Mesodermal cell (in vitro differentiated cells): ENCODE data around the gene ZIC3. TPM values are rescaled to one million over a fixed set of nuclear protein-coding genes. Genes with fewer than 3 reads are reported as not detected.
A peak's percentile ranks its signal among the peaks of the same experiment; 100 is the strongest.
"Not testable (repeated sequence)": the region's sequence is repeated elsewhere in the genome, so short reads cannot be mapped to it uniquely, and the experiment has no call there.

Source experiments
- H3K27ac ChIP-seq: 2 replicates; pipeline ENCODE4 v1.7.0; 2013; ENCODE audit warnings: mild to moderate bottlenecking, low read depth, low read length, moderate library complexity; ENCODE audit not compliant: severe bottlenecking
- H3K36me3 ChIP-seq: 2 replicates; pipeline ENCODE4 v1.7.1; 2013; ENCODE audit warnings: mild to moderate bottlenecking, low read length, moderate library complexity; ENCODE audit not compliant: control insufficient read depth, insufficient read depth
- H3K4me1 ChIP-seq: one replicate; pipeline ENCODE4 v1.7.1; 2013; ENCODE audit warnings: mild to moderate bottlenecking, low read length; ENCODE audit not compliant: insufficient read depth, control insufficient read depth, poor library complexity, severe bottlenecking
- H3K4me3 ChIP-seq: 2 replicates; pipeline ENCODE4 v1.7.0; 2013; ENCODE audit warnings: low read length, control low read depth, mild to moderate bottlenecking; ENCODE audit not compliant: insufficient read depth, poor library complexity, severe bottlenecking; ENCODE audit errors: extremely low read depth
- H3K9me3 ChIP-seq: 2 replicates; pipeline ENCODE4 v1.7.1; 2013; ENCODE audit warnings: mild to moderate bottlenecking, low read length, moderate library complexity; ENCODE audit not compliant: control insufficient read depth
- WGBS, 2 experiments: methylation state at CpG; one replicate each; pipeline ENCODE4 v1.1.5; 2013; ENCODE audit warnings: missing lambda C conversion rate in 2 of 2; ENCODE audit not compliant: insufficient coverage in 2 of 2; 5-methylcytosine and 5-hydroxymethylcytosine counted together
- polyA plus RNA-seq, 2 experiments: library from polyadenylated mRNA; stranded (reverse); fragments of 50-300 nt; gene quantifications; one replicate each; pipeline ENCODE4 v1.2.3, GENCODE V29; 2013

Gene ZIC3
- polyA plus RNA-seq (2013, experiment 1 of 2): 9.4 TPM
- 4.9 TPM for polyA plus RNA-seq (2013, experiment 2 of 2)

DNA sequence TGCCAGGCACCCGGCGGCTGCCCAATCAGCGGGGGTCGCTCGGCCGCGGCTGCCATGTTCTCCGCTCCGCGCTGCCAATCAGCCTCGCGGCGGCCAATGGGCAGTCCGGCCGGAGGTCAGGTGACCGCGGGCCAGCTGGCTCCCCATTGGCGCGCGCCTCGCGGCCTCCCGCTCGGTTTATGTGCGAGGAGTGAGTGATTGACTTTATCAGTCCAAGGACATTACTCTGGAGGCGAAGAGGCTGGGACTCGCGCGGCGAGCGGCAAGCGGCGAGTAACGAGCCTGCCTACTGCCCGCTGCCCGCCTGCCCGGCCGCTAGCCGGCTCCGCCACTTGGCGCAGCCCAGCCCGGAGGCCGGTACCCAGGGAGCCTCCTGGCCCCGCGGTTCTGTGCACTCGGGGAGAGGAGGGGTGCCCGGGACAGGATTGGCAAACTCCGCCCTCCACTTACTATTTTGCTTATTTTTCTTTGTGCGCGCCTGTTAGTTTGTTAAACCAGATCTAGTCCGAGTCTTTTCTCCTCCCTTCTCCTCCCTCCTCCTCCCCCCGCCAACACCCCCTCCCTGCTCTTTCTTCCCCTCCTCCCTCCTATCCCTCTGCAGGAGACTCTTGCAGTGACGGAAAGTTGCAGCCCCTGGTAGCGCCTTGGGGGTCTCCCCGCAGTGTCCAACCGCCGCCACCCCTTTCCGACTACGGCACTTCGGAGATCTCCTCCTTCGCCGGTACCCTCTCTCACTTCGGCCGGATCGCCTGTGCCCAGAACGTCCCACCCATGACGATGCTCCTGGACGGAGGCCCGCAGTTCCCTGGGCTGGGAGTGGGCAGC, at the start of gene ZIC3:
Gene ZIC3, plus strand, starts transcription at position 207 of the 825 bp plus-strand sequence. Its CDS starts 565 bp downstream, at position 772.
- Histone ChIP-seq H3K27ac (no peak within 1 kb of the TSS), H3K4me3 (peak within 1 kb of the TSS; percentile 47), H3K36me3 (no peaks in the 10 kb centered on the region), H3K9me3 (no peaks in the 10 kb centered on the region), H3K4me1 (peaks cover 10% of the 10 kb centered on the region)
- WGBS, 2 experiments: 0 to 1% methylated on average over 3 to 23 of the region's 69 CpGs

DNA sequence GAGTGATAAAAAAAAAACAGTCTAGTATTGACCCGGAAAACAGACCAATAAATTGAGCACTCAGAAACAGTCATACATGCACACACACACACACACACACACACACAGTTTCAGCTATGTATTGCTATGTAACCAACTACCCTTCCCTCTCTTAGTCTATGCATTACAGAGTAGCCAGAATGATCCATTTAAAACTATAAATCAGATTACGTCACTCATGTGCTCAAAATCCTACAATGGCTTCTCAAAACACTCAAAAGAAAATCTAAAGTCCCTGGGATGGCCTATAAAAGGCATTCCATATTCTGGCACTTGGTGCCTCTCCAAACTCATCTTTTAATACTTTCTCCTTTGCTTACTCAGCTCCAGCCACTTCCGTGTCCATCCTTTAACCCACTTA, 46.5 kb upstream of the ZIC3 start:
- Histone ChIP-seq H3K4me3 (no peak overlapping the region), H3K27ac (no peak overlapping the region), H3K36me3 (no peaks in the 10 kb centered on the region), H3K9me3 (no peaks in the 10 kb centered on the region), H3K4me1 (no peaks in the 10 kb centered on the region)
- WGBS, 2 experiments: 86 to 100% methylated on average over 1 to 2 of the region's 3 CpGs

DNA sequence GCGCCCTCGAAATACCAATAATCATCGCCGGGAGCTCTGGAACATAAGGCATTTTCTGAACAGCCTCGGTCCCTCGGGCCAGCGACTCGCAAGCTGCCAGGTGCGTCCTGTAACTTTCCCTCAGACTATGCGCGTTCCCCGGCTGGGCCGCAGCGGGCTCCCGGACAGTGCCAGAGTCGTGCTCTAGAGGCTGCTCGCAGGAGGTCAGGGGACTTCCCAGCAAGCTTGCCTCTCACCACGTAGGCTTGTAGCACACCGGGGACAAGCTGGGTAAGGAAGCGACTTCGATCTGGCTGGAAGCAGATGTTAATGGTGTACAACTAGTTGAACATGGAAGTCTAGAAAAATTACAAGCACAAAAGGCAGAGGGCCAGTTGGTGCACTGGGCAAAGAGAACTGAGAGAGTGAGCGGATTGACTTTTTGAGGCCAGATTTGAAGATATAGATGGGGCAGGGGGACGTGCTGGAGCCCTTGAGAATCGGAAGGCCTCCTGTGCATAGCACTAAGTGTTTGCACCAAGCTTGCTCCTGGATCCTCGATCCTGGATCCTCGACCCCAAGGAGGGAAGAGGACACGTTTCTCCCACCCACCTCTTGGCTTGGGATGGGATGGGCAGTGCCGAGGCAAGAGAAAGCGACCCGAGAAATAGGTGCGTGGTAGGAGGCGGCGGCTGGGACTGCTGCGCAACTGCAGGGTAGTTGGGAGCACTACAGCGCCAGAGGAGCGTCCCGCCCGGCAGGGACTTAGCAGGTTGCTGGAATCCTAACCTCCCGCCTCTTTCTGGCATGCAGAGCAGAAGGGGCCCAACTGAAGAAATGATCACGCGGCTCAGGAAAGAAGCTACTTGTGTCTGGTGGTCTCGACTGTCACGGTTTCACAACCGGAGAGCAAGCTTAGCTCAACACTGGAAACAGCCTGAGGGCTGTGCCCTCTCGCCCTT, 19.9 kb upstream of the ZIC3 start:
- 50 to 56% methylated on average over 8 to 26 of the region's 45 CpGs for WGBS, 2 experiments
- Histone ChIP-seq H3K9me3 (no peaks in the 10 kb centered on the region), H3K4me3 (no peak overlapping the region), H3K4me1 (no peaks in the 10 kb centered on the region), H3K36me3 (no peaks in the 10 kb centered on the region), H3K27ac (no peak overlapping the region)

DNA sequence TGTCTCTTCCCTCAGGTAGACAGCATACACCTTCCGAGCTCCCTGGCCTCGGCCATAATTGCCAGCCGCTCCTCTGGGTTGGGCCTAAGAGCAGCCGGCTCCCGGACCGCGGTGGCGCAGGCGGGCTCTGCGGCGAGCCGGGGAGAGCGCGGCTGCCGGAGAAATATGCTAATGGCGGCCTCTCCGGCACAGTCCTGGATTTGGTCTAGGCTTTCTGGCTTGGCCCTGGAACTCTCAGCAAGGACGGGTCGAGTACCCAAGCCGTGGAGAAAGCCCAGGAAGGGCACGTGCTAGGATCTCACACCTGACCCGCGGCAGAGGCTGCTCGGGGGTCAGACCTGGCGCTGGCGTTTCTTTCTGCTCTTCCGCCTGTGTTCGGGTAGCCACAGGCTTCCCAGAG, 18.6 kb upstream of the ZIC3 start:
- Histone ChIP-seq H3K36me3 (no peaks in the 10 kb centered on the region), H3K4me1 (no peaks in the 10 kb centered on the region), H3K9me3 (no peaks in the 10 kb centered on the region), H3K27ac (no peak overlapping the region), H3K4me3 (no peak overlapping the region)
- WGBS, 2 experiments: 3 to 10% methylated on average over 6 to 22 of the region's 28 CpGs

DNA sequence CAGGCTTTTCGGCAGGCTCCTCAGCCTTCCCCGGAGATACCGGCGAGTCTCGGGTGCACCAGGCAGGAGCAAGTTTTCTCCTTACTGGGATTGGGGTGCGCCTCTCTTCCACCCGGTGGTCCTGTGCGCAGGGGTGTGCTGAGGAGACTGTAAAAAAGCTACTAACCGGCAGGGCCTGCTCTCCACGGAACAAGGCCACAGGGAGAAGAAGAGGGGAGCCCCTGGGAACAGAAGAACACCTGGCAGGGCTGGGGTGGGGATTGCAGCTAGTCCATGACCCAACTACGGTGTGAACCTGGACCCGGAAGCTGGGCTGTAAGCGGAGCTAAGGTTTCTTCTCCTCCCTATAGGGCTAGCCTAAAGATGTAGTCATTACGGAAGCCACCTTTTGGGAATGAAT, 17.7 kb upstream of the ZIC3 start:
- Histone ChIP-seq H3K9me3 (no peaks in the 10 kb centered on the region), H3K36me3 (no peaks in the 10 kb centered on the region), H3K4me1 (no peaks in the 10 kb centered on the region), H3K4me3 (no peak overlapping the region), H3K27ac (no peak overlapping the region)
- 8 to 14% methylated on average over 6 to 8 of the region's 14 CpGs for WGBS, 2 experiments

DNA sequence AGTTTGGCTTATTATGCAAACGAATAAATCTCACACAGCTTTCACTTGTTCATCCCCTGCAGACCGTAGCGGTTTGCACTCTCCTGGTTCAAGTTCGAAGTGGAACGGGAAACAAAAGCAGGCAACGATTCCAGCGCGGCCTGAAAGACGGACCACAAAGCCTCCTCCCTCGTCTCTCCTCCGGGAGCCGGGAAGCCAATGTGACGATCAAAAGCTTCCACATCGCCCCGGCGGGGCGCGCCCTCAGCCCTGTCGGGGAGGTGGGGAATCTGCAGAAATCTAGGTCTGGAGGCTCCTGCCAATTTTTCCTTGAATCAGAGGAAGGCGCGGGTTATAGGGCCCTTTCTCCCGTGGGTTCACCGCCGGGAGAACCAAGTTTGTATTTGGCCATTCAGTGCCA, 16.9 kb upstream of the ZIC3 start:
- Histone ChIP-seq H3K9me3 (no peaks in the 10 kb centered on the region), H3K4me3 (no peak overlapping the region), H3K4me1 (no peaks in the 10 kb centered on the region), H3K36me3 (no peaks in the 10 kb centered on the region), H3K27ac (no peak overlapping the region)
- 0 to 8% methylated on average over 4 to 8 of the region's 24 CpGs for WGBS, 2 experiments

DNA sequence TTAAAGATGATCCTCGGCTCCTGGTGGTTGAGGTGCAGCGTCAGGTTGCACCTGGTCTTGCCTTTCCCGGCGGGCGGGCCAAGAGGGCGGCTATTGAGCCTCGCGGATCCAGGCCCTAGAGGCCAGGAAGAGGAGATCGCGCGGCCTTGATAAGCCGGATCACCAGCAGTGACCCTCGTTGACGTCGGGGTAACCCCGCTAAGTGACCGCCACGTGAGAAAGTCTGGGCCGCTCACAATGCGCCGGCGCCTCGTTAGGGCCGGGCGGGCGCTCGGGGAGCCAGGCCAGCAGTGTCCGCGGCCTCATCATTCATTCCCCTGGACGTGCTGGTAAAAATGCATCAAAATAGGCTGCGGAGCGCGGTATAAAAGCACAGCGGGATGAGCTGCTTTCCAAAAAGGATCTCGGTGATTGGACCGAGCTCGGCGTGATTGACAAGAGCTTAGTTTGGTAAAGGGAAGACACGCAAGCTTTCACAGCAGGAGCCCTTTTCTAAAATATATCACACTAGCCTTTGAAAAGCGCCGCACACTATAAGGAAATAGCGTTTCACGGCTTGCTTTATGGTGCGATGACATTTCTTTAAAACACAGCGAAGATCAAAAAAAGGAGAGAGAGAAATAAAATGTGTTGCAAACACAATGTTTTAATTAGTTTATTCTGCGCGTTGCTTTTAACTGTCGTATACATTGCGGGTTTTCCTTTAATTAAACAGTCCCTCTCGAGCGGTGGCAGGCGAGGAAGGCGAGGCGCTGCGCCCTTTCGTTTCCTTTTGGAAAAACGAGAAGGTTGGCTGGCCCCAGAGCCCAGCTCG, 15.9 kb upstream of the ZIC3 start:
- no peaks in the 10 kb centered on the region for H3K9me3 ChIP-seq
- peak overlapping the region; percentile 16 for H3K4me3 ChIP-seq
- H3K27ac ChIP-seq: peak overlapping the region; percentile 29
- WGBS, 2 experiments: 0 to 5% methylated on average over 2 to 17 of the region's 58 CpGs
- no peaks in the 10 kb centered on the region for H3K4me1 ChIP-seq
- H3K36me3 ChIP-seq: no peaks in the 10 kb centered on the region

DNA sequence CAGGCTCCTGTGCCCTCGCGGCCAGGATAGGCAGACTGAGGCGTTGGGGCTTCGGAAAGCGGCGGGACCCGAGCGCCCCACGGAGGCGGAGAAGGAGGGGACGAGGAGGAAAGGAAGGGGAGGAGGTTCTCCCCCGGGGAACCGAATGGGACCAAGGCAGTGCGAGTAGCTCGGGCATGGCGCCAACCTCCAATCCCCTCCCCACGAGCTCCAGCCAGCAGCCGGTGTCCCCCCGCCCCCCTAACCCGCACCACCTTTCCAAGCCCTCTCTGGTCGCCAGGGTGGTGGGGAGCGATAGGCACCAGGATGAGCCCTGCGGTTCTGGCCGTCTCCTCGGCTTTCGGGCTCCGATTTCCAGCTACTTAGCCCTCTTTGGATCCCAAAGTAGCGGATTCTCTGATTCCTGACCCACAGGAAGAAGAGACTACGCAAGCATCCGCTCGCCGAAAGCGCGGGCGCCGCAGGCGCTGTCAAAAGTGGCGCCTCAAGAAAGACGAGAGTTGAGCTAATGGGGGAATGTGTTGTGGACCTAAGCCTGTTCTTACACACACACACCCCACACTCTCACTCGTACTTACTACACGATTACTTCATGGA, 15.2 kb upstream of the ZIC3 start:
- Histone ChIP-seq H3K36me3 (no peaks in the 10 kb centered on the region), H3K27ac (peak overlapping the region; percentile 29), H3K9me3 (no peaks in the 10 kb centered on the region), H3K4me1 (no peaks in the 10 kb centered on the region), H3K4me3 (peak overlapping the region; percentile 16)
- 0 to 3% methylated on average over 4 to 8 of the region's 41 CpGs for WGBS, 2 experiments

DNA sequence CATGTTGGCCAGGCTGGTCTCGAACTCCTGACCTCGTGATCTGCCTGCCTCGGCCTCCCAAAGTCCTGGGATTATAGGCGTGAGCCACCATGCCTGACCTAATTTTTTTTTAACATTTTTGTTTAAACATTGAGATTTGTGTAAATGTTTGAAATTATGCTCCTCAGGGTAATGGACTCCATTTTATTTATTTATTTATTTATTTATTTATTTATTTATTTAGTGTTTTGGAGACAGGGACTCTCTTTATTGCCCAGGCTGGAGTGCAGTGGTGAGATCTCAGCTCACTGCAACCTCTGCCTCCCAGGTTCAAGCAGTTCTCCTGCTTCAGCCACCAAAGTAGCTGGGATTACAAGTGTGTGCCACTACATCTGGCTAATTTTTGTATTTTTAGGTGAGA, 13.8 kb upstream of the ZIC3 start:
- no CpG with 5 or more reads among the region's 4 CpGs for WGBS, 2 experiments
- not testable (repeated sequence) for H3K36me3 ChIP-seq, H3K27ac ChIP-seq, H3K4me3 ChIP-seq, H3K9me3 ChIP-seq, H3K4me1 ChIP-seq

DNA sequence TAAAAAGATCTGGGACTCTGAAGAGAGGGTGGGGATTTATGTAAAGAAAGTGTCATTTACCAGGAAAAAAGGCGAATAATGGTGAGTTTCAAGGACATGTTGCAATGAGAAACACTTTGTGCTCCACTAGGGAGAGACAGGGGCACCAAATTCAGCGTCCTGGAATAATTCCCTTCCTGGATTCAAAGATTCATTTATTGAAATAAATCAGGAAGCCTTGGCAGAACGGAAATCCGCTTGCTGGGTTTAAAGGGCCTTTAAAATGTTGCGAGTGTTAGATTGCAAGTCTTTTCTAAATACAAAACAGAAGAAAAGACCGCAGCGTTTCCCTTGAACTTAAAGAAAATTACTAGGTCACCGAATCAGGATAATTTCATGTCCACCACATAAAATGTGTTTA, 3.8 kb upstream of the ZIC3 start:
- H3K4me1 ChIP-seq: peaks cover 7% of the 10 kb centered on the region
- no peaks in the 10 kb centered on the region for H3K9me3 ChIP-seq
- H3K36me3 ChIP-seq: no peaks in the 10 kb centered on the region
- H3K27ac ChIP-seq: no peak overlapping the region
- H3K4me3 ChIP-seq: no peak overlapping the region
- no CpG with 5 or more reads among the region's 8 CpGs for WGBS, 2 experiments
